ENCODE data around the gene BCAR1. TPM values are rescaled to one million over a fixed set of nuclear protein-coding genes. Genes with fewer than 3 reads are reported as not detected.

BCAR1 gene
- total RNA-seq, 5 donors from 2014 or later (not counting 1 experiment from before 2014, with no cell fraction given), result 0.49 to 1.6 (median 0.98) TPM

DNA sequence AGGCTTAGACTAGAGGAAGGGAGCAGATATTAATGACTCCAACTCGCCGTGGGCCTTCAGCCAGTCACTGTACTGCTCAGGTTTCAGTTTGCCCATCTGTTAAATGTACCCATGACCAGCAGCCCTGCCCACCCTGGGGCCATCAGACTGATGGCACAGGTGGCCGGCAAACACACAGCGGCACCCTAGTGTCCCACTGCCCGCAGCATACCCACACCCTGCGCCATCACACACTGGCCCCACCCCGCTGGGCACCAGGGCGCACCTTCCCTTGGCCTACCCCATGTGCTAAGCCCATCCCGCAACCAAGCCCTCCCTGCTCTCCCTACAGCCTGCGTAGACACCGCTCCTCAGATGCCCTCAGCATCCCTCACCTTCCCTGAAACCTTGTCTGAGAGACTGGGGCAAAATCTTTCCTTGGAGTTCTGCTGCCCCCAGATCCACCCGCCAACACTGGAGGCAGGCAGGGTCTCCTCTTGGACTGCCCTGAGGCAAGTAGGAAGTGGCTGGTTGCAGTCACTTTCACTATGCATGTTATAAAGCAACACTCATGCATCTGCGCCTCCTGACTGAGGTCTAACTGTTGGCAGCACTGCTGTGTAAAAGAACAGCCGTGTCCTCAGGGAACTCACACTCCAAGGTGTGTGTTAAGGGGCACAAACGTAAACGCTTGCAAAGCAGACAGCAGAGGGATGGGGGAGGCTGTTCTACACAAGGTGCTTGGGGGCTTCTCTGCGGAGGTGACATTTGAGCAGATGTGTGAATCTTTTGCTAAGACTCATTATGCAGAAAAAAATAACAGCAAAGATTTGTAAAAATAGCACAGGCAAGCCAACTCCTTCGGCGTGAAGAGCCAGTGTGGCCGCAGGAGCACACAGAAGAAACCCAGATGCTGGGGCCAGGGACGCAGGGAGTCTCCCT is 6.7 kb upstream of the BCAR1 start:
- H3K27ac Mint-ChIP-seq, result no peak overlapping the region
- H3K27me3 ChIP-seq (replicated peaks in 1 of 2; ENCODE audit: control insufficient read depth in 2 of 2, extremely low read depth in 1 of 2, insufficient read depth in 2 of 2, low read length in 1 of 2), result peaks cover 2 to 82% of the 10 kb centered on the region in 2 experiments
- no peaks in the 10 kb centered on the region for H3K4me1 ChIP-seq (ENCODE audit: control insufficient read depth in 1 of 2, extremely low read depth in 1 of 2, insufficient read depth in 2 of 2, low read length in 2 of 2)
- H3K4me3 Mint-ChIP-seq, result no peak overlapping the region
- DNase-seq, result no peak
- H3K27me3 Mint-ChIP-seq, result peaks cover 31 to 46% of the 10 kb centered on the region in 2 donors
- H3K4me1 Mint-ChIP-seq, result no peaks in the 10 kb centered on the region
- no peak overlapping the region for H3K4me3 ChIP-seq (ENCODE audit: control insufficient read depth in 1 of 2, extremely low read depth in 1 of 2, low read length in 1 of 2)
- H3K36me3 ChIP-seq (ENCODE audit: control insufficient read depth in 2 of 2, extremely low read depth in 1 of 2, insufficient read depth in 1 of 2, low read length in 1 of 2), result no peaks in the 10 kb centered on the region
- H3K27ac ChIP-seq (ENCODE audit: low read length), result no peak overlapping the region
- no peaks in the 10 kb centered on the region for H3K9me3 Mint-ChIP-seq
- ChIA-PET POLR2A (no interaction called here), CTCF (no interaction called here)
- H3K36me3 Mint-ChIP-seq, result no peaks in the 10 kb centered on the region
- WGBS (ENCODE audit: insufficient coverage), result 77% methylated on average over 16 of the region's 21 CpGs
- no peak for ATAC-seq (replicated peaks in 1 of 4)
- no peaks in the 10 kb centered on the region for H3K9me3 ChIP-seq

DNA sequence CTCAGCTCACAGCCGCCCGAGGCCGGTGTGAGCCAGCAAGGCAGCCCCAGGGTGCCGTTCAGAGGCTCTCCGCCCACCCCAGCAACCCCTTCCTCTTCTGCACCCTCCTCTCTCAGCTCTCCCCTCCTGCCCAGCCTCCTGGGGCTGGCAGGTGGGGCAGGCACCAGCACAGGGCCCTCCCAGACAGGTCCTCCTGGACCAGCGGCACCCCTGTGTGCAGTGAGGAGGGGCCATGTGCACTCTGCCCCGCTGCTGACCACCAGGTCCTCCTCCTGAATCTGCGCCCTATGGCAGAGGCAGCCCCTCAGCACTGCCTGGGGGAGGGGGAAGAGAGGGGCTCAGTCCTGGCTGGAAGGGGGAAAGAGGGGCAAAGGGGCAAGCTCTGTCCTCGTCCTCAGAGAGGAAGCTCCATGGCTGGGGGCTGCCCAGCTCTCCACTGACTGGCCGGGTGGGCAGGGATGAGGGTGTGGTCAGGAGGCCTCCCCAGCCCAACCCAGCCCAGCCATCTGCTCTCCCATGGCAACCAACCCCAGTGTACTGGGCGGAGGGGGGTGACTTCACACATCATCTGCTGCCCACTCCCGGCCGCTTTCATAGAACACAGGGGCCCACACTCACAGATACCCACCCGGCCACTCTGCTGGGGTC is 5.4 kb upstream of the BCAR1 start:
- Histone ChIP-seq H3K27ac (ENCODE audit: low read length) (no peak overlapping the region), H3K36me3 (ENCODE audit: control insufficient read depth in 2 of 2, extremely low read depth in 1 of 2, insufficient read depth in 1 of 2, low read length in 1 of 2) (no peaks in the 10 kb centered on the region), H3K4me3 (ENCODE audit: control insufficient read depth in 1 of 2, extremely low read depth in 1 of 2, low read length in 1 of 2) (no peak overlapping the region), H3K9me3 (no peaks in the 10 kb centered on the region), H3K4me1 (ENCODE audit: control insufficient read depth in 1 of 2, extremely low read depth in 1 of 2, insufficient read depth in 2 of 2, low read length in 2 of 2) (peaks cover 0 to 5% of the 10 kb centered on the region in 2 experiments), H3K27me3 (replicated peaks in 1 of 2; ENCODE audit: control insufficient read depth in 2 of 2, extremely low read depth in 1 of 2, insufficient read depth in 2 of 2, low read length in 1 of 2) (peaks cover 2 to 82% of the 10 kb centered on the region in 2 experiments)
- ATAC-seq (replicated peaks in 1 of 4), result no peak
- Mint-ChIP-seq H3K27me3 (peaks cover 20 to 45% of the 10 kb centered on the region in 2 donors), H3K36me3 (no peaks in the 10 kb centered on the region), H3K9me3 (no peaks in the 10 kb centered on the region), H3K27ac (no peak overlapping the region), H3K4me3 (no peak overlapping the region), H3K4me1 (peaks cover 0 to 5% (median 2%) of the 10 kb centered on the region in 3 donors)
- POLR2A ChIA-PET, result no interaction called here
- CTCF ChIA-PET, result no interaction called here
- DNase-seq, result no peak
- WGBS (ENCODE audit: insufficient coverage), result 63% methylated on average over 3 of the region's 14 CpGs

DNA sequence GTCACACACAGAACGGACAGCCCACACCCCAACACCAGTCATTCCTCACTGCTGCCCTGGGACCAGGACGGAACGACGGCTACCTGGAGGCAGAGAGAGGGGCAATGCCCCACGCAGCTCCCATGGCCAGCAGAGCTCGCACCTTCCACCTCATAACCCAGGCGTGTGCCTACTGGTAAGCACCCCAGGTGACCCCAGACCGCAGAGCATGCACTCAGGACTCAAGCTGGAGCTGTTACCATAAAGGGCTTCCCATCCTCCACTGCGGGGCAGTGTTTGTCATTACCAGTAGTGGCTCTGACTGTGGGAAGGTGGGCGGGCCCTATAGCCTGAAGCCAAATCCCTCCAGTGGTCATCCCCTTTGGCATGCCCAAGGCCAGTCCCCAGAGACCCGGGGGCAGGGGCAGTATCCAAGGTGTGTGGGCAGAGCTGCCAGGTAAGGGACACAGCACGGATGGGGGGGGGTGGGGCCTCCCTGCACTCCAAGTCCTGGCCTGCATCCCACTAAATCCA is 4.7 kb upstream of the BCAR1 start:
- H3K36me3 Mint-ChIP-seq, result no peaks in the 10 kb centered on the region
- 64% methylated on average over 8 of the region's 12 CpGs for WGBS (ENCODE audit: insufficient coverage)
- H3K9me3 ChIP-seq, result no peaks in the 10 kb centered on the region
- H3K4me1 ChIP-seq (ENCODE audit: control insufficient read depth in 1 of 2, extremely low read depth in 1 of 2, insufficient read depth in 2 of 2, low read length in 2 of 2), result peaks cover 0 to 7% of the 10 kb centered on the region in 2 experiments
- peaks cover 0 to 6% (median 4%) of the 10 kb centered on the region in 3 donors for H3K4me1 Mint-ChIP-seq
- H3K9me3 Mint-ChIP-seq, result no peaks in the 10 kb centered on the region
- ChIA-PET CTCF (no interaction called here), POLR2A (no interaction called here)
- no peak overlapping the region for H3K4me3 ChIP-seq (ENCODE audit: control insufficient read depth in 1 of 2, extremely low read depth in 1 of 2, low read length in 1 of 2)
- H3K27ac Mint-ChIP-seq, result no peak overlapping the region
- peaks cover 2 to 80% of the 10 kb centered on the region in 2 experiments for H3K27me3 ChIP-seq (replicated peaks in 1 of 2; ENCODE audit: control insufficient read depth in 2 of 2, extremely low read depth in 1 of 2, insufficient read depth in 2 of 2, low read length in 1 of 2)
- DNase-seq (no peak), ATAC-seq (replicated peaks in 1 of 4) (no peak)
- H3K27ac ChIP-seq (ENCODE audit: low read length), result no peak overlapping the region
- no peak overlapping the region for H3K4me3 Mint-ChIP-seq
- no peaks in the 10 kb centered on the region for H3K36me3 ChIP-seq (ENCODE audit: control insufficient read depth in 2 of 2, extremely low read depth in 1 of 2, insufficient read depth in 1 of 2, low read length in 1 of 2)
- H3K27me3 Mint-ChIP-seq, result peaks cover 18 to 45% of the 10 kb centered on the region in 2 donors

DNA sequence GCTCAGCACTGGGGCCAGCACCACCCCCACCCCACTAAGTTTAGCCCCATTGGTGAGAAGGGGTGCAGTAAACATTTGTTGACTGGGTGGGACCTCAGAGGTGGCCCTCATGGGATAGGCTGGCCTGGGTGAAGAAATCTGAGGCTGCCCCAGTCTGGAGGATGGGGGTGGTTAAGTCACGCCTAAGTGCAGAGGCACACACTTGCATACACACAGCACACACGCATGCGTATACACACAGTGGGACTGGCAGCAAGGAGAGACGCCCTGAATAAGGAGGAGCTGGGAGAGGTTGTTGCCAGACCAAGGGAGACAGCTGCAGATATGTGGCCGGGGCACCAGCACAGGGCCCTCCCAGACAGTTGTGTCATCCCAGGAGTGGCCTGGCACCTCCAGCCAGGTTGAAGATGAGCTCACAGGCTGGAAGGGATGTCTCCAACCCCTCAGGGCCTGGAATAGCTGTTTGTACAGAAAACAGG is 3.0 kb upstream of the BCAR1 start:
- CTCF ChIA-PET, result interaction anchor here in 1 of 2 donors (0.6 kb wide), 1 partner anchor 162 kb away, joined by 4 read pairs; no protein-coding TSS in a partner anchor
- H3K4me3 Mint-ChIP-seq, result no peak overlapping the region
- H3K9me3 ChIP-seq, result no peaks in the 10 kb centered on the region
- H3K27ac ChIP-seq (ENCODE audit: low read length), result no peak overlapping the region
- peaks cover 0 to 12% (median 10%) of the 10 kb centered on the region in 3 donors for H3K4me1 Mint-ChIP-seq
- peaks cover 0 to 17% of the 10 kb centered on the region in 2 experiments for H3K4me1 ChIP-seq (ENCODE audit: control insufficient read depth in 1 of 2, extremely low read depth in 1 of 2, insufficient read depth in 2 of 2, low read length in 2 of 2)
- H3K36me3 ChIP-seq (ENCODE audit: control insufficient read depth in 2 of 2, extremely low read depth in 1 of 2, insufficient read depth in 1 of 2, low read length in 1 of 2), result no peaks in the 10 kb centered on the region
- ATAC-seq (replicated peaks in 1 of 4) (no peak), DNase-seq (no peak)
- H3K27me3 Mint-ChIP-seq, result peaks cover 18 to 57% of the 10 kb centered on the region in 2 donors
- POLR2A ChIA-PET, result no interaction called here
- H3K4me3 ChIP-seq (ENCODE audit: control insufficient read depth in 1 of 2, extremely low read depth in 1 of 2, low read length in 1 of 2), result no peak overlapping the region
- 90% methylated on average over 3 of the region's 5 CpGs for WGBS (ENCODE audit: insufficient coverage)
- H3K27me3 ChIP-seq (replicated peaks in 1 of 2; ENCODE audit: control insufficient read depth in 2 of 2, extremely low read depth in 1 of 2, insufficient read depth in 2 of 2, low read length in 1 of 2), result peaks cover 2 to 93% of the 10 kb centered on the region in 2 experiments
- H3K36me3 Mint-ChIP-seq, result no peaks in the 10 kb centered on the region
- H3K9me3 Mint-ChIP-seq, result no peaks in the 10 kb centered on the region
- no peak overlapping the region for H3K27ac Mint-ChIP-seq

DNA sequence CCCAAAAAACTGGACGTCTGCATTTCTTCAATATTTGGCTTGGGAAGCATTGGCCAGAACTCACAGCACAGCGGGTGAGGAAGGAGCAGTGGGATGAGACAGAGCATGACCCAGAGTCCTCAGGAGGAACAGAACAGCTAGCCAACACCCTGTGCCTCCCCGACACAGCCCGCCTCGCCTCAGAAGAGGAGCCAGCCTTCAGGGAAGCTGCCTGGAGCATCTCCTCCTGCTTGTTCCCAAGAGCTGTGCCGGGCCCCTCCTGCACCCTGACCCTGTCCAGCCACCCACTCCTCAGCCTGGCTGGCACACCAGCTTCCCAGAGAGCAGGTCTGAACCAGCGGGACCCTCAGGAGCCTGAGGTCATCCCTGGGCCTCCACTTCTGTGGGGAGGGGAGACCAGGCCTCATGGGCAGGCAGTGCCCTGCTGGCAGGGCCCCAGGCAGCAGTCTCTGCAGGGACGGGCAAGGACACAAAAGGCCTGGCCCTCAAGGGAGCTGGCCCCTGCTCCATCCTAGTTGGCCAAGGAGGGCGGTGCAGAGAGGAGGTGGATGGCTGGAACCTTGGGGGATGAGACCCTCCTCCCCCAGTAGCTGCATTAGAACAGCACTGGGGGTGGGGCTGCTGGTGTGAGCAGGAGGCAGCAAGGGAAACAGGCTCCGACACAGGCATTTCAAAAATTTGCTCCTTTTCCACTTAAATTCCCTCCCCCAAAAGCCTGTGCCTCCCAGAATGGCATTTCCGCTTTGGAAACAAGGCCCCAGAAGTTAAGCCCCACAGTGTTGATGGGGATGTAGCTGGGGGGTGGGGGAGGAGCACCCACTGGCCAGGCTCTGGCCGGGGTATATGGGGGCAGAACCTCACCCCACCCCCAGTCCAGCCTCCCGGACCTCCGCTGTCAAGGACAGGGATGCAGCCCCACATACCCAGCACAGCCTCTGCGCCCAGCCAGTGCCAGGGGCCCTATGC is 1.8 kb upstream of the BCAR1 start:
- Mint-ChIP-seq H3K4me1 (peaks cover 0 to 12% (median 10%) of the 10 kb centered on the region in 3 donors), H3K9me3 (no peaks in the 10 kb centered on the region), H3K27me3 (peaks cover 19 to 61% of the 10 kb centered on the region in 2 donors), H3K27ac (no peak overlapping the region), H3K4me3 (peak overlapping the region; percentile 13 to 36 (median 31)), H3K36me3 (no peaks in the 10 kb centered on the region)
- H3K9me3 ChIP-seq, result no peaks in the 10 kb centered on the region
- peaks cover 0 to 17% of the 10 kb centered on the region in 2 experiments for H3K4me1 ChIP-seq (ENCODE audit: control insufficient read depth in 1 of 2, extremely low read depth in 1 of 2, insufficient read depth in 2 of 2, low read length in 2 of 2)
- H3K27me3 ChIP-seq (replicated peaks in 1 of 2; ENCODE audit: control insufficient read depth in 2 of 2, extremely low read depth in 1 of 2, insufficient read depth in 2 of 2, low read length in 1 of 2), result peaks cover 2 to 94% of the 10 kb centered on the region in 2 experiments
- POLR2A ChIA-PET, result no interaction called here
- H3K27ac ChIP-seq (ENCODE audit: low read length), result no peak overlapping the region
- ATAC-seq (replicated peaks in 1 of 4), result no peak
- CTCF ChIA-PET, result no interaction called here
- H3K36me3 ChIP-seq (ENCODE audit: control insufficient read depth in 2 of 2, extremely low read depth in 1 of 2, insufficient read depth in 1 of 2, low read length in 1 of 2), result no peaks in the 10 kb centered on the region
- no peak overlapping the region for H3K4me3 ChIP-seq (ENCODE audit: control insufficient read depth in 1 of 2, extremely low read depth in 1 of 2, low read length in 1 of 2)
- DNase-seq, result no peak
- 90% methylated on average over 8 of the region's 15 CpGs for WGBS (ENCODE audit: insufficient coverage)
